ENCODE data around the gene MATCAP1. TPM values are rescaled to one million over a fixed set of nuclear protein-coding genes. Genes with fewer than 3 reads are reported as not detected.

The MATCAP1 gene
- polyA plus RNA-seq, 1 donor (not counting 4 experiments of a cell fraction or from before 2014, with no cell fraction given): 13.3 TPM

DNA sequence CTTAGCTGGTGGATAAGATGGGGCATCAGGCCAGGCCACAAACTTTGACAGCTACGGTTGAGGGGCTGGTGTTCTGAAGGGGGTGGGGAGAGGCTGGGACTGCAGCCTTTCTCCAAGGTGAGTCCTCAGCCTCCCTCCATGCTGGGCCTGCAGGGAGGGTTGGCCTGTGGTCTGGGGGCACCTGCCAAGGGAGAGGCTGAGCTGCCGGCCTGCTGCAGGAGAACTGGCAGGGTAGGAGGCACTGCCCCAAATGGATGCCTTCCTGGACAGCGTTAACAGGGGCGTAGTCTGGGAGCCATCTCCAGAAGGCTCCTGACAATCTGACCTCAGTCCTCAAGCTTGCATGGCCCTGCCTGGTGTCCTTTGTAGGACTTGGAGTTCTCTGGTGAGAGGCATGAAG is 20.3 kb upstream of the MATCAP1 start:
- Histone ChIP-seq H3K27me3 (ENCODE audit: control insufficient read depth, extremely low read depth, insufficient read depth, low read length) (no peaks in the 10 kb centered on the region), H3K27ac (ENCODE audit: control insufficient read depth, insufficient read depth, low read length) (no peak overlapping the region), H2AFZ (ENCODE audit: control insufficient read depth, low read length) (no peak overlapping the region), H3K36me3 (ENCODE audit: control insufficient read depth in 2 of 2, extremely low read depth in 1 of 2, insufficient read depth in 2 of 2, low read length in 2 of 2) (peaks cover 3 to 26% of the 10 kb centered on the region in 2 experiments), H3K9me1 (ENCODE audit: control insufficient read depth, extremely low read depth, insufficient read depth, low read length) (peaks cover 6% of the 10 kb centered on the region), H3K9me3 (ENCODE audit: control insufficient read depth, low read depth, low read length) (no peaks in the 10 kb centered on the region), H3K9ac (ENCODE audit: control insufficient read depth, extremely low read depth, insufficient read depth, low read length) (no peak overlapping the region), H4K20me1 (ENCODE audit: control insufficient read depth, extremely low read depth, insufficient read depth, low read length) (no peaks in the 10 kb centered on the region), H3K4me2 (ENCODE audit: control insufficient read depth, extremely low read depth, insufficient read depth, low read depth, low read length) (no peak overlapping the region), H3K4me1 (ENCODE audit: control insufficient read depth, extremely low read depth, insufficient read depth, low read length) (peaks cover 32% of the 10 kb centered on the region), H3K79me2 (ENCODE audit: control insufficient read depth, insufficient read depth, low read length) (peaks cover 9% of the 10 kb centered on the region), H3K4me3 (ENCODE audit: control insufficient read depth in 2 of 3, extremely low read depth in 1 of 3, insufficient read depth in 2 of 3, low read depth in 1 of 3, low read length in 3 of 3) (no peak overlapping the region)
- FAIRE-seq (no peak), DNase-seq (ENCODE audit: low read depth, low spot score) (no peak)
- TF ChIP-seq, protein P1, sequence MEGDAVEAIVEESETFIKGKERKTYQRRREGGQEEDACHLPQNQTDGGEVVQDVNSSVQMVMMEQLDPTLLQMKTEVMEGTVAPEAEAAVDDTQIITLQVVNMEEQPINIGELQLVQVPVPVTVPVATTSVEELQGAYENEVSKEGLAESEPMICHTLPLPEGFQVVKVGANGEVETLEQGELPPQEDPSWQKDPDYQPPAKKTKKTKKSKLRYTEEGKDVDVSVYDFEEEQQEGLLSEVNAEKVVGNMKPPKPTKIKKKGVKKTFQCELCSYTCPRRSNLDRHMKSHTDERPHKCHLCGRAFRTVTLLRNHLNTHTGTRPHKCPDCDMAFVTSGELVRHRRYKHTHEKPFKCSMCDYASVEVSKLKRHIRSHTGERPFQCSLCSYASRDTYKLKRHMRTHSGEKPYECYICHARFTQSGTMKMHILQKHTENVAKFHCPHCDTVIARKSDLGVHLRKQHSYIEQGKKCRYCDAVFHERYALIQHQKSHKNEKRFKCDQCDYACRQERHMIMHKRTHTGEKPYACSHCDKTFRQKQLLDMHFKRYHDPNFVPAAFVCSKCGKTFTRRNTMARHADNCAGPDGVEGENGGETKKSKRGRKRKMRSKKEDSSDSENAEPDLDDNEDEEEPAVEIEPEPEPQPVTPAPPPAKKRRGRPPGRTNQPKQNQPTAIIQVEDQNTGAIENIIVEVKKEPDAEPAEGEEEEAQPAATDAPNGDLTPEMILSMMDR (optimal IDR thresholded peaks at IDR 0.05 in 1 of 3, IDR thresholded peaks at IDR 0.05 in 1 of 3, conservative IDR thresholded peaks at IDR 0.05 in 1 of 3; ENCODE audit: extremely low read depth in 1 of 3, insufficient read depth in 2 of 3, low read length in 3 of 3): no peak
- no peak for TF ChIP-seq EZH2 (IDR thresholded peaks at IDR 0.05; ENCODE audit: low read length)
- dilution Hi-C loops (cut with MboI; ENCODE audit: extremely low pct_ligation_motif_present, low sequenced_read_pairs): no loop called here

DNA sequence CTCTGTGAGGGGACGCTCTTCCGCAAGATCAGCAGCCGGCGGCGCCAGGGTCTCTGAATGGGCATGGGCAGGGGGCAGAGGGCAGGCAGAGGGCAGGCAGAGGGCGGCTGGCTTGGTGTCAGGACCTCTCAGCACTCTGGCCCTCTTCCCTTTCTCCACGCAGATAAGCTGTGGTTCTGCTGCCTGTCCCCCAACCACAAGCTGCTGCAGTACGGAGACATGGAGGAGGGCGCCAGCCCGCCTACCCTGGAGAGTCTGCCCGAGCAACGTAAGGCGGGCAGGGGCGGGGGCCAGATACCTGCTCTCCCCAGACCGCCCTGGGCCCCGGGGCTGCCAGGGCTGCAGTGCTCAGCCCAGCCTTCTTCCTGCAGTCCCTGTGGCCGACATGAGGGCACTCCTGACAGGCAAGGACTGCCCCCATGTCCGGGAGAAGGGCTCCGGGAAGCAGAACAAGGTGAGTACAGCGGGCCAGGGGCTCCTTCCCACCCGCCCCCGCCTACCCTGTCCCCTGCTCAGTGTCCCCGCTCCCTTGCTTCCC is 19.3 kb upstream of the MATCAP1 start:
- dilution Hi-C loops (cut with MboI; ENCODE audit: extremely low pct_ligation_motif_present, low sequenced_read_pairs): no loop called here
- H3K4me3 ChIP-seq (ENCODE audit: control insufficient read depth in 2 of 3, extremely low read depth in 1 of 3, insufficient read depth in 2 of 3, low read depth in 1 of 3, low read length in 3 of 3): no peak overlapping the region
- no peaks in the 10 kb centered on the region for H3K27me3 ChIP-seq (ENCODE audit: control insufficient read depth, extremely low read depth, insufficient read depth, low read length)
- H2AFZ ChIP-seq (ENCODE audit: control insufficient read depth, low read length): no peak overlapping the region
- H3K36me3 ChIP-seq (ENCODE audit: control insufficient read depth in 2 of 2, extremely low read depth in 1 of 2, insufficient read depth in 2 of 2, low read length in 2 of 2): peaks cover 5 to 26% of the 10 kb centered on the region in 2 experiments
- peaks cover 6% of the 10 kb centered on the region for H3K9me1 ChIP-seq (ENCODE audit: control insufficient read depth, extremely low read depth, insufficient read depth, low read length)
- TF ChIP-seq, protein P1 (optimal IDR thresholded peaks at IDR 0.05 in 1 of 3, IDR thresholded peaks at IDR 0.05 in 1 of 3, conservative IDR thresholded peaks at IDR 0.05 in 1 of 3; ENCODE audit: extremely low read depth in 1 of 3, insufficient read depth in 2 of 3, low read length in 3 of 3): no peak
- no peak for TF ChIP-seq EZH2 (IDR thresholded peaks at IDR 0.05; ENCODE audit: low read length)
- H4K20me1 ChIP-seq (ENCODE audit: control insufficient read depth, extremely low read depth, insufficient read depth, low read length): no peaks in the 10 kb centered on the region
- no peak overlapping the region for H3K4me2 ChIP-seq (ENCODE audit: control insufficient read depth, extremely low read depth, insufficient read depth, low read depth, low read length)
- H3K27ac ChIP-seq (ENCODE audit: control insufficient read depth, insufficient read depth, low read length): no peak overlapping the region
- no peak for FAIRE-seq
- no peak for DNase-seq (ENCODE audit: low read depth, low spot score)
- peaks cover 36% of the 10 kb centered on the region for H3K4me1 ChIP-seq (ENCODE audit: control insufficient read depth, extremely low read depth, insufficient read depth, low read length)
- H3K9ac ChIP-seq (ENCODE audit: control insufficient read depth, extremely low read depth, insufficient read depth, low read length): no peak overlapping the region
- peaks cover 9% of the 10 kb centered on the region for H3K79me2 ChIP-seq (ENCODE audit: control insufficient read depth, insufficient read depth, low read length)
- H3K9me3 ChIP-seq (ENCODE audit: control insufficient read depth, low read depth, low read length): no peaks in the 10 kb centered on the region
